ENCODE measurements around the gene RAP2A.

GRCh38 chr13:97498419-97498818 lies 64.5 kb downstream of the RAP2A start:
- TF ChIP-seq CTCF (IDR thresholded peaks at IDR 0.05) (no peak), POLR2AphosphoS5 (IDR thresholded peaks at IDR 0.05) (no peak), EP300 (IDR thresholded peaks at IDR 0.05; ENCODE audit: low read depth) (no peak), POLR2A (IDR thresholded peaks at IDR 0.05) (no peak)
